GM23248 (cell line): ENCODE measurements around the gene RNASEH1. TPM values are rescaled to one million over a fixed set of nuclear protein-coding genes. Genes with fewer than 3 reads are reported as not detected.

ENCODE experiments used
- DNase-seq: peaks from one replicate; pipeline ENCODE4 v3.0.0-alpha.2; 2015
- H2AFZ ChIP-seq: fragments of 200-600 bp; sonication (generic); 2 replicates; pipeline ENCODE4 v1.6.1; 2016; ENCODE audit warnings: antibody characterized with exemption
- H3F3A ChIP-seq: fragments of 200-600 bp; sonication (generic); 2 replicates; pipeline ENCODE4 v1.6.1; 2016; ENCODE audit warnings: mild to moderate bottlenecking, antibody characterized with exemption, mixed run types; ENCODE audit not compliant: insufficient read depth
- H3K27ac ChIP-seq: fragments of 200-600 bp; sonication (generic); 2 replicates; pipeline ENCODE4 v1.5.1; 2016; ENCODE audit warnings: mild to moderate bottlenecking
- H3K27me3 ChIP-seq: fragments of 200-600 bp; sonication (generic); replicated peaks from 2 replicates; pipeline ENCODE4 v1.6.1; 2016; ENCODE audit warnings: mild to moderate bottlenecking; ENCODE audit not compliant: insufficient read depth
- H3K36me3 ChIP-seq: fragments of 200-600 bp; sonication (generic); 2 replicates; pipeline ENCODE4 v1.6.1; 2016; ENCODE audit warnings: low read depth, mild to moderate bottlenecking
- H3K4me1 ChIP-seq: fragments of 200-600 bp; sonication (generic); 2 replicates; pipeline ENCODE4 v1.6.1; 2016; ENCODE audit warnings: mild to moderate bottlenecking; ENCODE audit not compliant: insufficient read depth
- H3K4me2 ChIP-seq: fragments of 200-600 bp; sonication (generic); one replicate; pipeline ENCODE4 v1.6.1; 2016; ENCODE audit warnings: mild to moderate bottlenecking; ENCODE audit not compliant: unreplicated experiment
- H3K4me3 ChIP-seq: fragments of 200-600 bp; sonication (generic); 2 replicates; pipeline ENCODE4 v1.5.1; 2016; ENCODE audit warnings: mild to moderate bottlenecking
- H3K79me2 ChIP-seq: fragments of 200-600 bp; sonication (generic); 2 replicates; pipeline ENCODE4 v1.6.1; 2016; ENCODE audit warnings: mild to moderate bottlenecking; ENCODE audit not compliant: insufficient read depth
- H3K9ac ChIP-seq: fragments of 200-600 bp; sonication (generic); 2 replicates; pipeline ENCODE4 v1.6.1; 2016; ENCODE audit warnings: mild to moderate bottlenecking
- H3K9me2 ChIP-seq: fragments of 200-600 bp; sonication (generic); 2 replicates; pipeline ENCODE4 v1.6.1; 2016; ENCODE audit warnings: mixed run types, mild to moderate bottlenecking, moderate library complexity; ENCODE audit not compliant: insufficient read depth
- H3K9me3 ChIP-seq: fragments of 200-600 bp; sonication (generic); one replicate; pipeline ENCODE4 v1.6.1; 2017; ENCODE audit warnings: low read depth
- H4K20me1 ChIP-seq: fragments of 200-600 bp; sonication (generic); 2 replicates; pipeline ENCODE4 v1.6.0; 2016; ENCODE audit not compliant: insufficient read depth
- EZH2 ChIP-seq: fragments of 200-600 bp; sonication (generic); IDR thresholded peaks from 2 replicates; pipeline ENCODE4 v1.6.1; 2018; ENCODE audit warnings: antibody characterized with exemption, mild to moderate bottlenecking; ENCODE audit not compliant: insufficient read depth, poor library complexity, severe bottlenecking
- EZH2phosphoT487 ChIP-seq: fragments of 200-600 bp; sonication (generic); IDR thresholded peaks from 2 replicates; pipeline ENCODE4 v1.6.1; 2018; ENCODE audit warnings: antibody characterized with exemption, moderate library complexity, mild to moderate bottlenecking, low read depth; ENCODE audit not compliant: insufficient read depth
- WGBS, 2 experiments: methylation state at CpG; one replicate each; pipeline ENCODE4 v1.1.6; 2015 to 2017; ENCODE audit warnings: low lambda C conversion rate in 2 of 2, low coverage in 1 of 2; ENCODE audit errors: missing lambda C conversion rate in 2 of 2; 5-methylcytosine and 5-hydroxymethylcytosine counted together
- in situ Hi-C: fragments of 300-500 bp; cut with MboI; formaldehyde crosslinking; loops from 2 replicates; pipeline ENCODE4 v1.15.0; 2020
- polyA plus RNA-seq: library from polyadenylated mRNA; unstranded; fragments of >200 nt; fragmentation: Nextera tagmentation; extraction: Ambion mirVana; gene quantifications from 2 replicates; pipeline ENCODE4 v1.2.1, GENCODE V29; 2016
- total RNA-seq: library from RNA; depleted of rRNA; stranded (reverse); fragments of >200 nt; shearing (Covaris generic); gene quantifications from 2 replicates; pipeline ENCODE4 v1.2.3, GENCODE V29; 2014

The RNASEH1 gene
- total and polyA plus RNA-seq, 2 experiments from 2014 or later = 37.4 to 52.4 TPM

DNA sequence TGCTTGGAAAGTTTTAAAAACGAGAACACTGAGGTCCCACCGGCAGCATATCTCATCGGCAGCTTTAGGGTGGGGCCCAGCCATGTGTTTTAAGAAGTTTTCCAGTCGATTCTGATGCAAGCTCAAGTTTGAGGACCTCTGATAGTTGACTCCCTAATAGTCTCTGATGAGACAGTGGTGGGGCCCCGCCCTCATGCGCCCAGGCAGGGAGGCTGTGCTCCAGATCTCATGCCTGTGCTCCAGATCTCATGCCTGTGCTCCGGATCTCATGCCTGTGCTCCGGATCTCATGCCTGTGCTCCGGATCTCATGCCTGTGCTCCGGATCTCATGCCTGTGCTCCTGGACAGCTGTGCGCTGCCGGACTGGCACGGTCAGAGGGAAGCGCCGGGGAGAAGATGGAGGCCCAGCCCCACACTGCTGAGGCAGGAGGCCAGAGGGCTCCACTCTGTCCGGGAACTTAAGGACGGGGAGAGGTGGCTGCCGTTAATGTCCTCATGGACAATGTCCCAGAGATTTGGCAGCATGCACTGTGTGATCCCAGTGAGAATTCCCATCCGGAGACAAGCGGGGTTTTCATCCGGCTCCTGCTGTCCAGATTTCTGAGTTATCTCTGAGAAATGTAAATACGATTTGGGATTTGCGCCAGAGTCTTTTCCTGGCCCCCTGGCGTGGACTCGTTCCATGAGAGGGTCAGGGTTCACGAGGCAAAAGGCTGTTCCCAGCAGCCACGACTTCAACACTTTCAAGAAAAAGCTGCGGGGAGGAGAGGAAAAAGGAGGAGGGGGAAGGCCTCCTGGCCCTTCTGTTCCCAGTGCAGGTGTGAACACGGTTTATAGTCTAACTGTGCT lies 27.4 kb upstream of the RNASEH1 start:
- no peak overlapping the region for H2AFZ ChIP-seq
- H3F3A ChIP-seq = peaks cover 39% of the 10 kb centered on the region
- no peak overlapping the region for H3K4me2 ChIP-seq
- peaks cover 31% of the 10 kb centered on the region for H3K36me3 ChIP-seq
- WGBS, 2 experiments = 74 to 75% methylated on average over 29 of the region's 29 CpGs
- H4K20me1 ChIP-seq = peaks cover under 1% of the 10 kb centered on the region; the same call in 1 of the 2 replicates
- no peaks in the 10 kb centered on the region for H3K27me3 ChIP-seq
- in situ Hi-C loops = no loop called here
- no peak overlapping the region for H3K4me3 ChIP-seq
- peaks cover 17% of the 10 kb centered on the region for H3K79me2 ChIP-seq
- TF ChIP-seq EZH2 (no peak), EZH2phosphoT487 (no peak)
- no peaks in the 10 kb centered on the region for H3K4me1 ChIP-seq
- DNase-seq = no peak
- no peaks in the 10 kb centered on the region for H3K9me2 ChIP-seq
- no peaks in the 10 kb centered on the region for H3K9me3 ChIP-seq
- H3K9ac ChIP-seq = no peak overlapping the region
- no peak overlapping the region for H3K27ac ChIP-seq

DNA sequence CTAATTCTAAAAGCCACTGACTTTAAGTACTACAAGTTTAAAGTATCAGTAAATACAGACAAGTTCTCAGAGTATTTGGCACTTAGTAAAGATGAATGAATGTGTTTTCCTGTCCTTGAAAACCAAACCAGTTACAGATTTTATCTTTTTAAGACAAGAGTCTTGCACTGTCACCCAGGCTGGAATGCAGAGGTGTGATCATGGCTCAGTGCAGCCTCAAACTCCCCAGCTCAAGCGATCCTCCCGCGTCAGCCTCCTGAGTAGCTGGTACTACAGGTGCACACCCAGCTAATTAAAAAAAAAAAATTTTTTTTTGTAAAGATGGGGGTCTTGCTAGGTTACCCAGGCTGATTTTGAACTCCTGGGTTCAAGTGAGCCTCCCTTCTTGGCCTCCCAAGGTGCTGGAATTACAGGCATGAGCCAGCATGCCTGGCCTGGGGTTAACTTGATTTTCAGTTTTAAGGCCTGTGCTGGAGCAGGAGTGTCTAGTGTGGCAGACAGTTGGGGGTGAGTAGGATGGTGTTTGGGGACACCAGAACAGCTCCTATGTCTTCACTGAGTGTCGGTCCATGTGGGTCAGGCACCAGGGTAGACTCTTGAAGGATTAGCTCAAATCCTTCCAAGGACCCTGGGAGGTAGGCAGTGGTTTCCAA lies 26.6 kb upstream of the RNASEH1 start:
- H3K4me3 ChIP-seq = no peak overlapping the region
- WGBS, 2 experiments = 65 to 72% methylated on average over 4 of the region's 4 CpGs
- DNase-seq = no peak
- in situ Hi-C loops = no loop called here
- H3K36me3 ChIP-seq = peaks cover 38% of the 10 kb centered on the region
- no peak overlapping the region for H2AFZ ChIP-seq
- no peak overlapping the region for H3K9ac ChIP-seq
- H3F3A ChIP-seq = peaks cover 46% of the 10 kb centered on the region
- H3K27me3 ChIP-seq = no peaks in the 10 kb centered on the region
- H4K20me1 ChIP-seq = peaks cover 8% of the 10 kb centered on the region; the same call in 1 of the 2 replicates
- TF ChIP-seq EZH2 (no peak), EZH2phosphoT487 (no peak)
- H3K9me2 ChIP-seq = no peaks in the 10 kb centered on the region
- H3K9me3 ChIP-seq = no peaks in the 10 kb centered on the region
- H3K79me2 ChIP-seq = peaks cover 25% of the 10 kb centered on the region
- no peak overlapping the region for H3K27ac ChIP-seq
- no peak overlapping the region for H3K4me2 ChIP-seq
- 0 out of 2 replicates have a peak, but pooled peaks cover 3% of the 10 kb centered on the region for H3K4me1 ChIP-seq

DNA sequence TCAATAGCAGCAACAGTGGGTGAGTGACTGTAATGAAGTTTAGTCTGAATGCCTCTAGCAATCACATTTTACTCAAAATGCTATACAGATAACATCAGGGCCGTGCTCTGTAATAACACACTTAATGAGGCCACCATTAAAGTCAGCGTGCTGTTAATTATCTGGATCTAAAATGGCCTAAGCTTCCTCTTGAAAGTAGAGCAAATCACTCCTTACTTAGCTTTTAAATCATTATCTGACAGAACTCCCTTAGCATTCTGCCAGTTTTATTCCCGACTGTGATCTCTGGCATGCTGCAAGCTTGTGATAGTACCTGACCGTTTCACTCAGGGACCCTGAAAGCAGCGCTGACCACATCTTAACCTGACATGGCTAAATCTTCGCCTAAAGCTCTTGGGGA lies 25.9 kb upstream of the RNASEH1 start:
- peaks cover 31% of the 10 kb centered on the region for H3K79me2 ChIP-seq
- no peak overlapping the region for H3K27ac ChIP-seq
- WGBS, 2 experiments = 73 to 77% methylated on average over 6 of the region's 6 CpGs
- H3K9me2 ChIP-seq = no peaks in the 10 kb centered on the region
- H3K9me3 ChIP-seq = no peaks in the 10 kb centered on the region
- no peak for DNase-seq
- no peaks in the 10 kb centered on the region for H3K27me3 ChIP-seq
- H3K4me3 ChIP-seq = no peak overlapping the region
- no peak overlapping the region for H2AFZ ChIP-seq
- in situ Hi-C loops = no loop called here
- H3K4me2 ChIP-seq = no peak overlapping the region
- peaks cover 9% of the 10 kb centered on the region for H3K4me1 ChIP-seq
- H3F3A ChIP-seq = peaks cover 53% of the 10 kb centered on the region
- peaks cover 14% of the 10 kb centered on the region for H4K20me1 ChIP-seq
- H3K36me3 ChIP-seq = peaks cover 44% of the 10 kb centered on the region
- TF ChIP-seq EZH2phosphoT487 (no peak), EZH2 (no peak)
- H3K9ac ChIP-seq = no peak overlapping the region

DNA sequence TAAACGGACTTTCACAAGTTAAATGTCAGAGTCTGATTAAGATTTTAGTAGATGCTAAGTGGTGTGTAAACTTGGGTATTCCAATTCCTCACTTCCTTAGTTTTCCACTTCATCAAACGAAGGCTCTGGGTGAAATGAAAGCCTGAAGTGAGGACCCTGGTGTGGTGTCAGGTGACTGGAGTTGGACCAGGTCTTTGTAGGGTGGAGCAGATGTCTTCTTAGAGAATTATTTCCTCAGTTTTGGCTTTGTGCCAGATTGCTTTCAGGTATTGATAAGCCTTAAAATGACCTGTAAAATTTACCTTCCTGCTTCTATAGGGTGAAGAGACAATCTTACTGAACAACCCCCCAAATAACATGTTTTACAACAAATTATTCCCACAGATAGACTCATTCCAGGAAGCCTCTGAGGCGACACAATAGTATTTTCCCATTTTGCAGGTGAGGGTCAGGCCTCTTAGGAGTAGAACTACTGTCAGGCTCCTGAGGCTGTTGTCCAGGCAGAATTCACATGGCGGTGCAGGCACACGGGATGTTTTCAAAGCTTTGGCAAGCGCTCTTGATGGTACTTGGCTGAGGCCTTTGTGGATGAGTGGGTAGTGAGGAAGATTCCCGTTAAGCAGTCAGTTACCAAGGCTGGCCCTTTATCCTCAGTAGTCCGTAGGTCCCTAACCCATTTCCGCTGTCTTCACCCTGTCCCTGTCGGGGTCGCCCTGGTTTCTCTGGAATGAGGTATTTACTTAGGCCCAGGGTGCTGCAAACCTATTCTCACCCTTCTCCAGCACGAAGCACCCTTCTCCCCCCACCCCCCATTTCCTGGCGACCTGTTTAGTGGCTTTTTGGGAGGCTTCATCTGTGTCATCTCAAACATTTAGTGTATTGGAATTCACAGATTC lies 23.5 kb upstream of the RNASEH1 start:
- TF ChIP-seq EZH2 = no peak
- TF ChIP-seq EZH2phosphoT487 = no peak
- 87 to 92% methylated on average over 13 of the region's 13 CpGs for WGBS, 2 experiments
- no peak for DNase-seq
- no peak overlapping the region for H3K4me2 ChIP-seq
- H3K79me2 ChIP-seq = peaks cover 56% of the 10 kb centered on the region
- H3K27me3 ChIP-seq = no peaks in the 10 kb centered on the region
- H3K36me3 ChIP-seq = peaks cover 68% of the 10 kb centered on the region
- in situ Hi-C loops = no loop called here
- peaks cover 34% of the 10 kb centered on the region for H3K4me1 ChIP-seq
- H3K9ac ChIP-seq = no peak overlapping the region
- H2AFZ ChIP-seq = no peak overlapping the region
- H3K9me3 ChIP-seq = no peaks in the 10 kb centered on the region
- peaks cover 78% of the 10 kb centered on the region for H3F3A ChIP-seq
- peaks cover 34% of the 10 kb centered on the region for H4K20me1 ChIP-seq
- H3K27ac ChIP-seq = no peak overlapping the region
- no peaks in the 10 kb centered on the region for H3K9me2 ChIP-seq
- H3K4me3 ChIP-seq = no peak overlapping the region
